SK-N-SH (cell line): ENCODE data around the gene KRT23.

Experiments
- EP300 ChIP-seq, 2 experiments: IDR thresholded peaks; 2 replicates each; pipeline versions ENCODE4 v1.4.0 to v1.6.1; 2012; ENCODE audit warnings: borderline replicate concordance in 1 of 2, low read depth in 1 of 2, low read length in 1 of 2
- FOXJ3 ChIP-seq: sonication (generic); formaldehyde crosslinking; IDR thresholded peaks from 2 replicates; pipeline ENCODE4 v1.5.1; 2020; ENCODE audit warnings: mild to moderate bottlenecking, missing genetic modification reagents
- GABPA ChIP-seq: IDR thresholded peaks from 2 replicates; pipeline ENCODE4 v1.4.0; 2012; ENCODE audit warnings: low read depth, mild to moderate bottlenecking
- MEF2A ChIP-seq: IDR thresholded peaks from 2 replicates; pipeline ENCODE4 v1.4.0; 2012; ENCODE audit warnings: low read depth, borderline replicate concordance
- NFIC ChIP-seq: IDR thresholded peaks from 2 replicates; pipeline ENCODE4 v1.4.0; 2012; ENCODE audit warnings: borderline replicate concordance
- POLR2AphosphoS5 ChIP-seq: IDR thresholded peaks from 2 replicates; pipeline ENCODE4 v1.6.1; 2012; ENCODE audit warnings: low read depth, low read length
- RAD21 ChIP-seq: IDR thresholded peaks from 2 replicates; pipeline ENCODE4 v1.6.1; 2012; ENCODE audit warnings: mild to moderate bottlenecking, low read length
- RCOR1 ChIP-seq: fragments of 150-350 bp; IDR thresholded peaks from 2 replicates; pipeline ENCODE4 v1.6.1; 2017; ENCODE audit warnings: antibody characterized with exemption, low read length
- RFX5 ChIP-seq: IDR thresholded peaks from 2 replicates; pipeline ENCODE4 v1.6.1; 2012; ENCODE audit warnings: mild to moderate bottlenecking, improper control_type of control experiment, low read length
- RXRA ChIP-seq: IDR thresholded peaks from 2 replicates; pipeline ENCODE4 v1.4.0; 2012; ENCODE audit warnings: low read depth, mild to moderate bottlenecking, borderline replicate concordance
- YY1 ChIP-seq: IDR thresholded peaks from 2 replicates; pipeline ENCODE4 v1.4.0; 2012; ENCODE audit warnings: low read depth, mild to moderate bottlenecking
- TF ChIP-seq, protein P1 (sequence below): fragments of 200-600 bp; sonication (generic); IDR thresholded peaks from 2 replicates; pipeline ENCODE4 v1.6.1; 2017; ENCODE audit warnings: antibody characterized with exemption, mild to moderate bottlenecking, moderate library complexity
- TF ChIP-seq, protein P2 (sequence below): IDR thresholded peaks from 2 replicates; pipeline ENCODE4 v1.6.1; 2012; ENCODE audit warnings: mild to moderate bottlenecking, low read depth, low read length, moderate library complexity
- TF ChIP-seq, protein P3 (sequence below): IDR thresholded peaks from 2 replicates; pipeline ENCODE4; 2012

DNA sequence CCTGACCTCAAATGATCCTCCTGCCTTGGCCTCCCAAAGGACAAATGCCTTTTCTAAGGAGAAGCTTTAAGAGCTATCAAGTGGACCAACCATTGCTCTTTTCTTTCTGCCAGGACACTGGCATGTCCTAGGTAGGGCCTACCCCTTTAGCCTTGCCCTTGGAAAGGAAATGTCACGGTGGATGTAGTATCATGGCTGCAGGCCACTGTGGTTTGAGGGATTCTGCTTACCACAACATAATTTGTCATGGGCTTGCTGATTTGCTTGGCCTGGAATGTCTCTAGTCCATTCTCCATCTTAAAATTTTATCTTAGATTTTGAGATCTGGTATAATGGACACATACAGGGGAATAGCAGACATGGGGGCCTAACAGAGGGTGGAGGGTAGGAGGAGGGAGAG is 58.4 kb downstream of the KRT23 start:
- TF ChIP-seq RCOR1 (no peak), FOXJ3 (CRISPR knock-in tag) (no peak), NFIC (no peak), EP300 (IDR thresholded peaks at IDR 0.05; ENCODE audit: borderline replicate concordance in 1 of 2, low read depth in 1 of 2, low read length in 1 of 2) (no peak), POLR2AphosphoS5 (no peak), RFX5 (no peak), YY1 (no peak), GABPA (no peak), MEF2A (no peak), RAD21 (no peak), RXRA (no peak)
- TF ChIP-seq, protein P1, sequence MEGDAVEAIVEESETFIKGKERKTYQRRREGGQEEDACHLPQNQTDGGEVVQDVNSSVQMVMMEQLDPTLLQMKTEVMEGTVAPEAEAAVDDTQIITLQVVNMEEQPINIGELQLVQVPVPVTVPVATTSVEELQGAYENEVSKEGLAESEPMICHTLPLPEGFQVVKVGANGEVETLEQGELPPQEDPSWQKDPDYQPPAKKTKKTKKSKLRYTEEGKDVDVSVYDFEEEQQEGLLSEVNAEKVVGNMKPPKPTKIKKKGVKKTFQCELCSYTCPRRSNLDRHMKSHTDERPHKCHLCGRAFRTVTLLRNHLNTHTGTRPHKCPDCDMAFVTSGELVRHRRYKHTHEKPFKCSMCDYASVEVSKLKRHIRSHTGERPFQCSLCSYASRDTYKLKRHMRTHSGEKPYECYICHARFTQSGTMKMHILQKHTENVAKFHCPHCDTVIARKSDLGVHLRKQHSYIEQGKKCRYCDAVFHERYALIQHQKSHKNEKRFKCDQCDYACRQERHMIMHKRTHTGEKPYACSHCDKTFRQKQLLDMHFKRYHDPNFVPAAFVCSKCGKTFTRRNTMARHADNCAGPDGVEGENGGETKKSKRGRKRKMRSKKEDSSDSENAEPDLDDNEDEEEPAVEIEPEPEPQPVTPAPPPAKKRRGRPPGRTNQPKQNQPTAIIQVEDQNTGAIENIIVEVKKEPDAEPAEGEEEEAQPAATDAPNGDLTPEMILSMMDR: no peak
- TF ChIP-seq, protein P2, sequence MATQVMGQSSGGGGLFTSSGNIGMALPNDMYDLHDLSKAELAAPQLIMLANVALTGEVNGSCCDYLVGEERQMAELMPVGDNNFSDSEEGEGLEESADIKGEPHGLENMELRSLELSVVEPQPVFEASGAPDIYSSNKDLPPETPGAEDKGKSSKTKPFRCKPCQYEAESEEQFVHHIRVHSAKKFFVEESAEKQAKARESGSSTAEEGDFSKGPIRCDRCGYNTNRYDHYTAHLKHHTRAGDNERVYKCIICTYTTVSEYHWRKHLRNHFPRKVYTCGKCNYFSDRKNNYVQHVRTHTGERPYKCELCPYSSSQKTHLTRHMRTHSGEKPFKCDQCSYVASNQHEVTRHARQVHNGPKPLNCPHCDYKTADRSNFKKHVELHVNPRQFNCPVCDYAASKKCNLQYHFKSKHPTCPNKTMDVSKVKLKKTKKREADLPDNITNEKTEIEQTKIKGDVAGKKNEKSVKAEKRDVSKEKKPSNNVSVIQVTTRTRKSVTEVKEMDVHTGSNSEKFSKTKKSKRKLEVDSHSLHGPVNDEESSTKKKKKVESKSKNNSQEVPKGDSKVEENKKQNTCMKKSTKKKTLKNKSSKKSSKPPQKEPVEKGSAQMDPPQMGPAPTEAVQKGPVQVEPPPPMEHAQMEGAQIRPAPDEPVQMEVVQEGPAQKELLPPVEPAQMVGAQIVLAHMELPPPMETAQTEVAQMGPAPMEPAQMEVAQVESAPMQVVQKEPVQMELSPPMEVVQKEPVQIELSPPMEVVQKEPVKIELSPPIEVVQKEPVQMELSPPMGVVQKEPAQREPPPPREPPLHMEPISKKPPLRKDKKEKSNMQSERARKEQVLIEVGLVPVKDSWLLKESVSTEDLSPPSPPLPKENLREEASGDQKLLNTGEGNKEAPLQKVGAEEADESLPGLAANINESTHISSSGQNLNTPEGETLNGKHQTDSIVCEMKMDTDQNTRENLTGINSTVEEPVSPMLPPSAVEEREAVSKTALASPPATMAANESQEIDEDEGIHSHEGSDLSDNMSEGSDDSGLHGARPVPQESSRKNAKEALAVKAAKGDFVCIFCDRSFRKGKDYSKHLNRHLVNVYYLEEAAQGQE: no peak
- TF ChIP-seq, protein P3, sequence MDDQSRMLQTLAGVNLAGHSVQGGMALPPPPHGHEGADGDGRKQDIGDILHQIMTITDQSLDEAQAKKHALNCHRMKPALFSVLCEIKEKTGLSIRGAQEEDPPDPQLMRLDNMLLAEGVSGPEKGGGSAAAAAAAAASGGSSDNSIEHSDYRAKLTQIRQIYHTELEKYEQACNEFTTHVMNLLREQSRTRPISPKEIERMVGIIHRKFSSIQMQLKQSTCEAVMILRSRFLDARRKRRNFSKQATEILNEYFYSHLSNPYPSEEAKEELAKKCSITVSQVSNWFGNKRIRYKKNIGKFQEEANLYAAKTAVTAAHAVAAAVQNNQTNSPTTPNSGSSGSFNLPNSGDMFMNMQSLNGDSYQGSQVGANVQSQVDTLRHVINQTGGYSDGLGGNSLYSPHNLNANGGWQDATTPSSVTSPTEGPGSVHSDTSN: no peak
